Measurements from ENCODE around the gene SPATA46. TPM values are rescaled to one million over a fixed set of nuclear protein-coding genes. Genes with fewer than 3 reads are reported as not detected.

SPATA46 gene
- total RNA-seq, 1 donor from 2014 or later: not detected

DNA sequence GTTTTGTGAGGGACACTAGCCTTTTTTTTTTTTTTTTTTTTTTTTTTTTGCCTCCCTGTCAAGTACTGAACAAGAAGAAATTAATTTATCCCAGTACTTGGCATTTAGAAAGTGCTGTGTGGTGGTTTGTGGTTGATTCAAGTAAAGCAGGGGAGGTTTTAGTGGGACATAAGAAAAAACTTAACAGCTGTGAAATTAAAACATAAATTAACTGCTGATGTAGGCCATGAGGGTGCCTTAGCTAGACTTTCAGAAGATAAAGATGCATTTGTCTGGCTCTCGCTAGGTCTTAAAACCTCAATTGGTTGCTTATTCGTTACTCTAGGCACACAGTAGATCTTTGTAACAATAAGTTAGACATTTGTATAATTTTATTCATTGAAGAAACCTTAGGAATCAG, 52.3 kb downstream of the SPATA46 start:
- no peak for ATAC-seq
- DNase-seq (ENCODE audit: low spot score): no peak

Other genes with a start within 250 kb of the SPATA46 start
- 50.4 TPM for gene C1orf226, start 4.9 kb upstream of the SPATA46 start, total RNA-seq
- 0.10 TPM for gene SH2D1B, start 35.3 kb upstream of the SPATA46 start, total RNA-seq
- 35.8 TPM for gene UHMK1, start 121.0 kb upstream of the SPATA46 start, total RNA-seq
- 108 TPM for gene UAP1, start 184.9 kb upstream of the SPATA46 start, total RNA-seq

Measured in left lobe of liver (tissue), 2 donors.